ENCODE results near the gene UNC5B. TPM values are rescaled to one million over a fixed set of nuclear protein-coding genes. Genes with fewer than 3 reads are reported as not detected.

Gene UNC5B
- total and polyA plus RNA-seq, 2 experiments from 2014 or later = 2.7 to 6.5 TPM

GRCh38 chr10:71290806-71291527 lies 78.6 kb downstream of the UNC5B start:
- WGBS, 2 experiments (ENCODE audit: low coverage in 1 of 2, low lambda C conversion rate in 2 of 2, missing lambda C conversion rate in 2 of 2) = 92 to 94% methylated on average over 26 of the region's 26 CpGs
- Histone ChIP-seq H3K4me3 (no peak overlapping the region), H2AFZ (no peak overlapping the region), H3K9ac (no peak overlapping the region), H3K9me3 (ENCODE audit: low read depth) (no peaks in the 10 kb centered on the region), H3F3A (ENCODE audit: insufficient read depth) (no peaks in the 10 kb centered on the region), H3K79me2 (ENCODE audit: insufficient read depth) (no peaks in the 10 kb centered on the region), H4K20me1 (ENCODE audit: insufficient read depth) (no peaks in the 10 kb centered on the region), H3K27ac (no peak overlapping the region), H3K9me2 (ENCODE audit: insufficient read depth) (no peaks in the 10 kb centered on the region), H3K27me3 (replicated peaks; ENCODE audit: insufficient read depth) (no peaks in the 10 kb centered on the region), H3K4me1 (ENCODE audit: insufficient read depth) (no peaks in the 10 kb centered on the region), H3K4me2 (ENCODE audit: unreplicated experiment) (no peak overlapping the region), H3K36me3 (ENCODE audit: low read depth) (no peaks in the 10 kb centered on the region)
- in situ Hi-C loops (cut with MboI) = no loop called here
- TF ChIP-seq EZH2phosphoT487 (IDR thresholded peaks at IDR 0.05; ENCODE audit: insufficient read depth, low read depth) = no peak
- no peak for TF ChIP-seq EZH2 (IDR thresholded peaks at IDR 0.05; ENCODE audit: insufficient read depth, poor library complexity, severe bottlenecking)
- DNase-seq = no peak

DNA sequence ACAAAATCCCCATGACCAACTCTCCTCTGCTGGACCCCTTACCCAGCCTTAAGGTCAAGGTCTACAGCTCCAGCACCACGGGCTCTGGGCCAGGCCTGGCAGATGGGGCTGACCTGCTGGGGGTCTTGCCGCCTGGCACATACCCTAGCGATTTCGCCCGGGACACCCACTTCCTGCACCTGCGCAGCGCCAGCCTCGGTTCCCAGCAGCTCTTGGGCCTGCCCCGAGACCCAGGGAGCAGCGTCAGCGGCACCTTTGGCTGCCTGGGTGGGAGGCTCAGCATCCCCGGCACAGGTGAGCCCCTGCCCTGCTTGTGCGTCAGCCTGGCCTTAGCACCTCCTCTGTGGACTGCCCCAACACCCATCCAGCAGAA lies 79.1 kb downstream of the UNC5B start:
- no peaks in the 10 kb centered on the region for H3F3A ChIP-seq (ENCODE audit: insufficient read depth)
- H3K9me3 ChIP-seq (ENCODE audit: low read depth) = no peaks in the 10 kb centered on the region
- in situ Hi-C loops (cut with MboI) = no loop called here
- TF ChIP-seq EZH2phosphoT487 (IDR thresholded peaks at IDR 0.05; ENCODE audit: insufficient read depth, low read depth) (no peak), EZH2 (IDR thresholded peaks at IDR 0.05; ENCODE audit: insufficient read depth, poor library complexity, severe bottlenecking) (no peak)
- H3K4me2 ChIP-seq (ENCODE audit: unreplicated experiment) = no peak overlapping the region
- H3K36me3 ChIP-seq (ENCODE audit: low read depth) = no peaks in the 10 kb centered on the region
- no peaks in the 10 kb centered on the region for H4K20me1 ChIP-seq (ENCODE audit: insufficient read depth)
- no peak overlapping the region for H3K9ac ChIP-seq
- H3K4me1 ChIP-seq (ENCODE audit: insufficient read depth) = no peaks in the 10 kb centered on the region
- H3K4me3 ChIP-seq = no peak overlapping the region
- no peaks in the 10 kb centered on the region for H3K27me3 ChIP-seq (replicated peaks; ENCODE audit: insufficient read depth)
- no peak overlapping the region for H2AFZ ChIP-seq
- H3K27ac ChIP-seq = no peak overlapping the region
- no peak for DNase-seq
- WGBS, 2 experiments (ENCODE audit: low coverage in 1 of 2, low lambda C conversion rate in 2 of 2, missing lambda C conversion rate in 2 of 2) = 94 to 96% methylated on average over 11 to 13 of the region's 13 CpGs
- H3K79me2 ChIP-seq (ENCODE audit: insufficient read depth) = no peaks in the 10 kb centered on the region
- no peaks in the 10 kb centered on the region for H3K9me2 ChIP-seq (ENCODE audit: insufficient read depth)

DNA sequence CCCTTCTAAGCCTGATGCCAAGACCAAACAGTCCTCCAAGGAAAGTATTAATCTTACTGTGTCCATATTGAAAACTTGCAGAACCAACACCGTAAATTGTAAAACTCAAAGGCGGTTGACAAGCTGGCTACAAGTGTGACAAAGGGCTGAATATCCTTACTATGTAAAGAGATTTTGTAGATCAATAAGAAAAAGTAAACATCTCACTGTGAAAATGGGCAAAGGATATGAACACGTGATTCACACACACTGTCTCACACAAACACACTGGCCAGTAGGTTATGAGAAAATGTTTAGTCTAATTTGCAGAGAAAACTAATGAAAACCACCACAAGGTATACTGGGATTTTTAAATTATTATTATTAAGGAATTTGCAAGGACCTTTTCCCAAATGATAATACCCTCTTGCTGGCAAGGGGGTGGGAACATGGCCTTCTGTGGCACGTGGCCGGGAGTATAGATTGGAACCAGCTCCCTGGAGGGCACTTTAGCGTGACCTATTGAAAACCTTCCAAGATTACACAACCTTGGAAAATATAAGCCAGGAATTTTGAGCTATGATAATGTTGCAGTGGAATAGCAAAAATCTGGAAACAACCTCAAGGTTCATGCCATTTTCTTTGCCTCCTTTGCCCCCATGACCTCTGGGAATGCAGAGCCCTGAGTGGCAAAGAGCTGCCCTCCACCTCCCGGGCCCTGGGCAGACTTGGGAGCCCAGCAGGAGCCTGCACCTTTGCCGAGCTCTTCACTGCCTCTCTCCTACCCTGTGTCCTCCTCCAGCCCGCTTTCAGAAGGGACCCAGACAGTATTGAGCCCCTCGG lies 80.5 kb downstream of the UNC5B start:
- no peaks in the 10 kb centered on the region for H3K36me3 ChIP-seq (ENCODE audit: low read depth)
- H3K27me3 ChIP-seq (replicated peaks; ENCODE audit: insufficient read depth) = no peaks in the 10 kb centered on the region
- no peak overlapping the region for H3K27ac ChIP-seq
- TF ChIP-seq EZH2 (IDR thresholded peaks at IDR 0.05; ENCODE audit: insufficient read depth, poor library complexity, severe bottlenecking) (no peak), EZH2phosphoT487 (IDR thresholded peaks at IDR 0.05; ENCODE audit: insufficient read depth, low read depth) (no peak)
- no peaks in the 10 kb centered on the region for H3K9me2 ChIP-seq (ENCODE audit: insufficient read depth)
- H3K9ac ChIP-seq = no peak overlapping the region
- H3K4me1 ChIP-seq (ENCODE audit: insufficient read depth) = no peaks in the 10 kb centered on the region
- in situ Hi-C loops (cut with MboI) = no loop called here
- no peak overlapping the region for H3K4me3 ChIP-seq
- 62 to 67% methylated on average over 10 of the region's 10 CpGs for WGBS, 2 experiments (ENCODE audit: low coverage in 1 of 2, low lambda C conversion rate in 2 of 2, missing lambda C conversion rate in 2 of 2)
- H4K20me1 ChIP-seq (ENCODE audit: insufficient read depth) = no peaks in the 10 kb centered on the region
- H3K9me3 ChIP-seq (ENCODE audit: low read depth) = no peaks in the 10 kb centered on the region
- DNase-seq = no peak
- H3F3A ChIP-seq (ENCODE audit: insufficient read depth) = no peaks in the 10 kb centered on the region
- H2AFZ ChIP-seq = no peak overlapping the region
- H3K4me2 ChIP-seq (ENCODE audit: unreplicated experiment) = no peak overlapping the region
- no peaks in the 10 kb centered on the region for H3K79me2 ChIP-seq (ENCODE audit: insufficient read depth)

DNA sequence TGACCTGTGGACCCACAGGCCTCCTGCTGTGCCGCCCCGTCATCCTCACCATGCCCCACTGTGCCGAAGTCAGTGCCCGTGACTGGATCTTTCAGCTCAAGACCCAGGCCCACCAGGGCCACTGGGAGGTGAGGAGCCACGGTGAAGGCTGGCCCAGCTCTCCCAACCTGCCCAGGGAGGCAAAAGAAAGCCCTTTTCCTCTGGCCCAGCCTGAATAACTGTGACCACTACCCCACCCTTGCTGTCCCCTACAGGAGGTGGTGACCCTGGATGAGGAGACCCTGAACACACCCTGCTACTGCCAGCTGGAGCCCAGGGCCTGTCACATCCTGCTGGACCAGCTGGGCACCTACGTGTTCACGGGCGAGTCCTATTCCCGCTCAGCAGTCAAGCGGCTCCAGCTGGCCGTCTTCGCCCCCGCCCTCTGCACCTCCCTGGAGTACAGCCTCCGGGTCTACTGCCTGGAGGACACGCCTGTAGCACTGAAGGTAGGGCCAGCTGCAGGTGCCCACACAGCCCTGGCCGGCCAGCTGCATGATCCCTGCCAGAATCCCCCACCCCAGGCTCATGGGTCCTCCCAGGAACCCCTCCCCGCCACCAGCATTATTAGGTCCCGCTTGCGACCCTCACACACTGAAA lies 81.2 kb downstream of the UNC5B start:
- Histone ChIP-seq H3K9me3 (ENCODE audit: low read depth) (no peaks in the 10 kb centered on the region), H3K27ac (no peak overlapping the region), H3K9me2 (ENCODE audit: insufficient read depth) (no peaks in the 10 kb centered on the region), H3K27me3 (replicated peaks; ENCODE audit: insufficient read depth) (no peaks in the 10 kb centered on the region), H4K20me1 (ENCODE audit: insufficient read depth) (no peaks in the 10 kb centered on the region), H3K4me3 (no peak overlapping the region), H3F3A (ENCODE audit: insufficient read depth) (no peaks in the 10 kb centered on the region), H3K9ac (no peak overlapping the region), H3K79me2 (ENCODE audit: insufficient read depth) (no peaks in the 10 kb centered on the region), H3K4me1 (ENCODE audit: insufficient read depth) (no peaks in the 10 kb centered on the region), H3K36me3 (ENCODE audit: low read depth) (no peaks in the 10 kb centered on the region), H2AFZ (no peak overlapping the region), H3K4me2 (ENCODE audit: unreplicated experiment) (no peak overlapping the region)
- no peak for DNase-seq
- TF ChIP-seq EZH2phosphoT487 (IDR thresholded peaks at IDR 0.05; ENCODE audit: insufficient read depth, low read depth) (no peak), EZH2 (IDR thresholded peaks at IDR 0.05; ENCODE audit: insufficient read depth, poor library complexity, severe bottlenecking) (no peak)
- 87 to 89% methylated on average over 14 to 19 of the region's 19 CpGs for WGBS, 2 experiments (ENCODE audit: low coverage in 1 of 2, low lambda C conversion rate in 2 of 2, missing lambda C conversion rate in 2 of 2)
- in situ Hi-C loops (cut with MboI) = no loop called here
